ENCODE data around the gene SLC25A21.

Gene SLC25A21

GRCh38 chr14:37061697-37062096 is 110.7 kb downstream of the SLC25A21 start:
- no peak overlapping the region for H3K27ac ChIP-seq (ENCODE audit: low read length)
- H3K27me3 ChIP-seq (ENCODE audit: control insufficient read depth in 1 of 2, insufficient read depth in 2 of 2, low read length in 2 of 2) = no peaks in the 10 kb centered on the region
- no peak overlapping the region for H3K4me3 ChIP-seq (ENCODE audit: low read length in 2 of 2)
- no peaks in the 10 kb centered on the region for H3K4me1 ChIP-seq (ENCODE audit: control insufficient read depth, insufficient read depth, low read length)
- H3K9ac ChIP-seq (ENCODE audit: low read length in 2 of 2) = no peak overlapping the region
- no peaks in the 10 kb centered on the region for H3K36me3 ChIP-seq (ENCODE audit: control insufficient read depth in 2 of 2, insufficient read depth in 2 of 2, low read length in 2 of 2)
- H3K9me3 ChIP-seq (ENCODE audit: control insufficient read depth in 2 of 2, low read length in 2 of 2) = no peaks in the 10 kb centered on the region

- H3K27ac ChIP-seq (ENCODE audit: low read length) = no peak overlapping the region
- H3K27me3 ChIP-seq (ENCODE audit: control insufficient read depth in 1 of 2, insufficient read depth in 2 of 2, low read length in 2 of 2) = no peaks in the 10 kb centered on the region
- H3K4me3 ChIP-seq (ENCODE audit: low read length in 2 of 2) = no peak overlapping the region
- no peaks in the 10 kb centered on the region for H3K36me3 ChIP-seq (ENCODE audit: control insufficient read depth in 2 of 2, insufficient read depth in 2 of 2, low read length in 2 of 2)
- H3K9ac ChIP-seq (ENCODE audit: low read length in 2 of 2) = no peak overlapping the region
- H3K9me3 ChIP-seq (ENCODE audit: control insufficient read depth in 2 of 2, low read length in 2 of 2) = no peaks in the 10 kb centered on the region
- no peaks in the 10 kb centered on the region for H3K4me1 ChIP-seq (ENCODE audit: control insufficient read depth, insufficient read depth, low read length)
These were observed 111.7 kb downstream of the SLC25A21 start for GRCh38 chr14:37060496-37061260.

- Histone ChIP-seq H3K9ac (ENCODE audit: low read length in 2 of 2) (no peak overlapping the region), H3K9me3 (ENCODE audit: control insufficient read depth in 2 of 2, low read length in 2 of 2) (peaks cover 3 to 8% of the 10 kb centered on the region in 2 donors), H3K4me1 (ENCODE audit: control insufficient read depth, insufficient read depth, low read length) (no peaks in the 10 kb centered on the region), H3K27me3 (ENCODE audit: control insufficient read depth in 1 of 2, insufficient read depth in 2 of 2, low read length in 2 of 2) (no peaks in the 10 kb centered on the region), H3K27ac (ENCODE audit: low read length) (no peak overlapping the region), H3K4me3 (ENCODE audit: low read length in 2 of 2) (no peak overlapping the region), H3K36me3 (ENCODE audit: control insufficient read depth in 2 of 2, insufficient read depth in 2 of 2, low read length in 2 of 2) (no peaks in the 10 kb centered on the region)
These were observed 114.6 kb downstream of the SLC25A21 start for GRCh38 chr14:37057776-37058175.

- H3K27me3 ChIP-seq (ENCODE audit: control insufficient read depth in 1 of 2, insufficient read depth in 2 of 2, low read length in 2 of 2) = no peaks in the 10 kb centered on the region
- H3K36me3 ChIP-seq (ENCODE audit: control insufficient read depth in 2 of 2, insufficient read depth in 2 of 2, low read length in 2 of 2) = no peaks in the 10 kb centered on the region
These were observed 115.9 kb downstream of the SLC25A21 start for GRCh38 chr14:37056473-37056872.

GRCh38 chr14:37054869-37055268 is 117.5 kb downstream of the SLC25A21 start:
- no peak overlapping the region for H3K9ac ChIP-seq (ENCODE audit: low read length in 2 of 2)
- H3K4me3 ChIP-seq (ENCODE audit: low read length in 2 of 2) = no peak overlapping the region
- H3K27me3 ChIP-seq (ENCODE audit: control insufficient read depth in 1 of 2, insufficient read depth in 2 of 2, low read length in 2 of 2) = no peaks in the 10 kb centered on the region
- no peak overlapping the region for H3K27ac ChIP-seq (ENCODE audit: low read length)
- no peaks in the 10 kb centered on the region for H3K36me3 ChIP-seq (ENCODE audit: control insufficient read depth in 2 of 2, insufficient read depth in 2 of 2, low read length in 2 of 2)
- peaks cover 3 to 8% of the 10 kb centered on the region in 2 donors for H3K9me3 ChIP-seq (ENCODE audit: control insufficient read depth in 2 of 2, low read length in 2 of 2)
- no peaks in the 10 kb centered on the region for H3K4me1 ChIP-seq (ENCODE audit: control insufficient read depth, insufficient read depth, low read length)

More at GRCh38 chr14:37056473-37056872, 115.9 kb downstream of the SLC25A21 start:
- no peak overlapping the region for H3K9ac ChIP-seq (ENCODE audit: low read length in 2 of 2)
- H3K4me1 ChIP-seq (ENCODE audit: control insufficient read depth, insufficient read depth, low read length) = no peaks in the 10 kb centered on the region
- peaks cover 3 to 8% of the 10 kb centered on the region in 2 donors for H3K9me3 ChIP-seq (ENCODE audit: control insufficient read depth in 2 of 2, low read length in 2 of 2)
- no peak overlapping the region for H3K4me3 ChIP-seq (ENCODE audit: low read length in 2 of 2)
- no peak overlapping the region for H3K27ac ChIP-seq (ENCODE audit: low read length)

GRCh38 chr14:37054144-37054543 is 118.3 kb downstream of the SLC25A21 start:
- Histone ChIP-seq H3K4me1 (ENCODE audit: control insufficient read depth, insufficient read depth, low read length) (no peaks in the 10 kb centered on the region), H3K4me3 (ENCODE audit: low read length in 2 of 2) (no peak overlapping the region), H3K9me3 (ENCODE audit: control insufficient read depth in 2 of 2, low read length in 2 of 2) (peaks cover 3 to 8% of the 10 kb centered on the region in 2 donors), H3K27me3 (ENCODE audit: control insufficient read depth in 1 of 2, insufficient read depth in 2 of 2, low read length in 2 of 2) (no peaks in the 10 kb centered on the region), H3K36me3 (ENCODE audit: control insufficient read depth in 2 of 2, insufficient read depth in 2 of 2, low read length in 2 of 2) (no peaks in the 10 kb centered on the region), H3K9ac (ENCODE audit: low read length in 2 of 2) (no peak overlapping the region), H3K27ac (ENCODE audit: low read length) (no peak overlapping the region)

- Histone ChIP-seq H3K27ac (ENCODE audit: low read length) (no peak overlapping the region), H3K4me1 (ENCODE audit: control insufficient read depth, insufficient read depth, low read length) (no peaks in the 10 kb centered on the region), H3K4me3 (ENCODE audit: low read length in 2 of 2) (no peak overlapping the region), H3K27me3 (ENCODE audit: control insufficient read depth in 1 of 2, insufficient read depth in 2 of 2, low read length in 2 of 2) (no peaks in the 10 kb centered on the region), H3K36me3 (ENCODE audit: control insufficient read depth in 2 of 2, insufficient read depth in 2 of 2, low read length in 2 of 2) (no peaks in the 10 kb centered on the region), H3K9ac (ENCODE audit: low read length in 2 of 2) (no peak overlapping the region), H3K9me3 (ENCODE audit: control insufficient read depth in 2 of 2, low read length in 2 of 2) (peaks cover 3 to 8% of the 10 kb centered on the region in 2 donors)
These were observed 120.7 kb downstream of the SLC25A21 start for GRCh38 chr14:37051680-37052079.

GRCh38 chr14:37051153-37051552 is 121.3 kb downstream of the SLC25A21 start:
- H3K9ac ChIP-seq (ENCODE audit: low read length in 2 of 2) = no peak overlapping the region
- H3K27me3 ChIP-seq (ENCODE audit: control insufficient read depth in 1 of 2, insufficient read depth in 2 of 2, low read length in 2 of 2) = no peaks in the 10 kb centered on the region
- no peak overlapping the region for H3K27ac ChIP-seq (ENCODE audit: low read length)
- H3K4me3 ChIP-seq (ENCODE audit: low read length in 2 of 2) = no peak overlapping the region
- no peaks in the 10 kb centered on the region for H3K36me3 ChIP-seq (ENCODE audit: control insufficient read depth in 2 of 2, insufficient read depth in 2 of 2, low read length in 2 of 2)
- H3K4me1 ChIP-seq (ENCODE audit: control insufficient read depth, insufficient read depth, low read length) = no peaks in the 10 kb centered on the region
- peaks cover 3 to 8% of the 10 kb centered on the region in 2 donors for H3K9me3 ChIP-seq (ENCODE audit: control insufficient read depth in 2 of 2, low read length in 2 of 2)

GRCh38 chr14:37048666-37049071 is 123.7 kb downstream of the SLC25A21 start:
- H3K27me3 ChIP-seq (ENCODE audit: control insufficient read depth in 1 of 2, insufficient read depth in 2 of 2, low read length in 2 of 2) = no peaks in the 10 kb centered on the region
- no peak overlapping the region for H3K9ac ChIP-seq (ENCODE audit: low read length in 2 of 2)
- no peaks in the 10 kb centered on the region for H3K4me1 ChIP-seq (ENCODE audit: control insufficient read depth, insufficient read depth, low read length)
- H3K36me3 ChIP-seq (ENCODE audit: control insufficient read depth in 2 of 2, insufficient read depth in 2 of 2, low read length in 2 of 2) = no peaks in the 10 kb centered on the region
- no peak overlapping the region for H3K4me3 ChIP-seq (ENCODE audit: low read length in 2 of 2)
- H3K9me3 ChIP-seq (ENCODE audit: control insufficient read depth in 2 of 2, low read length in 2 of 2) = no peaks in the 10 kb centered on the region
- no peak overlapping the region for H3K27ac ChIP-seq (ENCODE audit: low read length)

GRCh38 chr14:37047996-37048395 is 124.4 kb downstream of the SLC25A21 start:
- no peak overlapping the region for H3K4me3 ChIP-seq (ENCODE audit: low read length in 2 of 2)
- no peaks in the 10 kb centered on the region for H3K27me3 ChIP-seq (ENCODE audit: control insufficient read depth in 1 of 2, insufficient read depth in 2 of 2, low read length in 2 of 2)
- H3K4me1 ChIP-seq (ENCODE audit: control insufficient read depth, insufficient read depth, low read length) = no peaks in the 10 kb centered on the region
- no peak overlapping the region for H3K9ac ChIP-seq (ENCODE audit: low read length in 2 of 2)
- no peaks in the 10 kb centered on the region for H3K9me3 ChIP-seq (ENCODE audit: control insufficient read depth in 2 of 2, low read length in 2 of 2)
- H3K27ac ChIP-seq (ENCODE audit: low read length) = no peak overlapping the region
- H3K36me3 ChIP-seq (ENCODE audit: control insufficient read depth in 2 of 2, insufficient read depth in 2 of 2, low read length in 2 of 2) = no peaks in the 10 kb centered on the region

GRCh38 chr14:37047226-37047625 is 125.2 kb downstream of the SLC25A21 start:
- no peak overlapping the region for H3K9ac ChIP-seq (ENCODE audit: low read length in 2 of 2)
- H3K36me3 ChIP-seq (ENCODE audit: control insufficient read depth in 2 of 2, insufficient read depth in 2 of 2, low read length in 2 of 2) = no peaks in the 10 kb centered on the region
- no peaks in the 10 kb centered on the region for H3K4me1 ChIP-seq (ENCODE audit: control insufficient read depth, insufficient read depth, low read length)
- no peaks in the 10 kb centered on the region for H3K9me3 ChIP-seq (ENCODE audit: control insufficient read depth in 2 of 2, low read length in 2 of 2)
- no peaks in the 10 kb centered on the region for H3K27me3 ChIP-seq (ENCODE audit: control insufficient read depth in 1 of 2, insufficient read depth in 2 of 2, low read length in 2 of 2)
- no peak overlapping the region for H3K27ac ChIP-seq (ENCODE audit: low read length)
- no peak overlapping the region for H3K4me3 ChIP-seq (ENCODE audit: low read length in 2 of 2)

Data from stomach smooth muscle (tissue), 2 donors.